ENCODE data around the gene LONRF3.

DNA sequence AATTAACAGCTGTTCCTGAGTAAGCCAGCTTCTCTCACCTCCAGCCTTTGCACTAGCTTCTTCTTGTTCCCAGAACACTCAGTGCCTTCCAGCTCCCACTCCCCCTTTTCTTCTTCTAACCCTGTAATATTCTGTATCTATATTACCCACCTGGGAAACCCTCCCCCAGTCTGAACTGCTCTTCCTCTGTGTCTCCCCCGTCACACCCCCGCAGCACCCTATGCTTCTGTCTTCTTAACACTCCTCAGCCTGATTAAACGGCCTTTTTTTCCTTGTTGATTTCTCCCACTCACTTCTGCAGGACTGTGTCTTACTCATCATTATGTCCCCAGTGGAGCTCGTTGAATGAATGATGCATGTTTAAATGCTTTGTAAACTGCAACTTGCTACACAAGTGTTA, 9.0 kb upstream of the LONRF3 start:
- TF ChIP-seq ISL1 (CRISPR knock-in tag; IDR thresholded peaks at IDR 0.05) (no peak), ZFP30 (CRISPR knock-in tag; IDR thresholded peaks at IDR 0.05) (no peak)
- TF ChIP-seq, protein P1, sequence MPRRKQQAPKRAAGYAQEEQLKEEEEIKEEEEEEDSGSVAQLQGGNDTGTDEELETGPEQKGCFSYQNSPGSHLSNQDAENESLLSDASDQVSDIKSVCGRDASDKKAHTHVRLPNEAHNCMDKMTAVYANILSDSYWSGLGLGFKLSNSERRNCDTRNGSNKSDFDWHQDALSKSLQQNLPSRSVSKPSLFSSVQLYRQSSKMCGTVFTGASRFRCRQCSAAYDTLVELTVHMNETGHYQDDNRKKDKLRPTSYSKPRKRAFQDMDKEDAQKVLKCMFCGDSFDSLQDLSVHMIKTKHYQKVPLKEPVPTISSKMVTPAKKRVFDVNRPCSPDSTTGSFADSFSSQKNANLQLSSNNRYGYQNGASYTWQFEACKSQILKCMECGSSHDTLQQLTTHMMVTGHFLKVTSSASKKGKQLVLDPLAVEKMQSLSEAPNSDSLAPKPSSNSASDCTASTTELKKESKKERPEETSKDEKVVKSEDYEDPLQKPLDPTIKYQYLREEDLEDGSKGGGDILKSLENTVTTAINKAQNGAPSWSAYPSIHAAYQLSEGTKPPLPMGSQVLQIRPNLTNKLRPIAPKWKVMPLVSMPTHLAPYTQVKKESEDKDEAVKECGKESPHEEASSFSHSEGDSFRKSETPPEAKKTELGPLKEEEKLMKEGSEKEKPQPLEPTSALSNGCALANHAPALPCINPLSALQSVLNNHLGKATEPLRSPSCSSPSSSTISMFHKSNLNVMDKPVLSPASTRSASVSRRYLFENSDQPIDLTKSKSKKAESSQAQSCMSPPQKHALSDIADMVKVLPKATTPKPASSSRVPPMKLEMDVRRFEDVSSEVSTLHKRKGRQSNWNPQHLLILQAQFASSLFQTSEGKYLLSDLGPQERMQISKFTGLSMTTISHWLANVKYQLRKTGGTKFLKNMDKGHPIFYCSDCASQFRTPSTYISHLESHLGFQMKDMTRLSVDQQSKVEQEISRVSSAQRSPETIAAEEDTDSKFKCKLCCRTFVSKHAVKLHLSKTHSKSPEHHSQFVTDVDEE (CRISPR knock-in tag; IDR thresholded peaks at IDR 0.05), result no peak
